Activated CD4-positive, alpha-beta T cell treated with anti-CD3 and anti-CD28 coated beads for 36 hours (primary cell): ENCODE measurements around the gene APBB1IP. TPM values are rescaled to one million over a fixed set of nuclear protein-coding genes. Genes with fewer than 3 reads are reported as not detected.
"Not testable (repeated sequence)": the region's sequence is repeated elsewhere in the genome, so short reads cannot be mapped to it uniquely, and the experiment has no call there.

ENCODE experiments used
- ATAC-seq: fragments of 200-7000 bp; cut with Tn5 transposase; one replicate; pipeline ENCODE4 v1.10.0; 2021; ENCODE audit warnings: mild to moderate bottlenecking, moderate library complexity
- CTCF ChIA-PET: fragments of 350-600 bp; sonication (Branson Sonifier 250); formaldehyde crosslinking; loops from one replicate; lab custom pipeline; 2021; ENCODE audit warnings: antibody characterized with exemption; lab: Charles Lee
- POLR2A ChIA-PET: fragments of 350-600 bp; sonication (Branson Sonifier 250); formaldehyde crosslinking; loops from one replicate; lab custom pipeline; 2021; ENCODE audit warnings: antibody characterized with exemption, inconsistent platforms; lab: Charles Lee
- DNase-seq: peaks from one replicate; pipeline ENCODE4 v3.0.0-alpha.2; 2020
- H3K27ac Mint-ChIP-seq: one replicate; pipeline ENCODE4 v1.8.0; 2021; ENCODE audit warnings: mixed read lengths
- H3K27me3 Mint-ChIP-seq: one replicate; pipeline ENCODE4 v1.8.0; 2021; ENCODE audit warnings: mixed read lengths
- H3K36me3 Mint-ChIP-seq: one replicate; pipeline ENCODE4 v1.8.0; 2021; ENCODE audit warnings: low read depth, mixed read lengths
- H3K4me1 Mint-ChIP-seq: one replicate; pipeline ENCODE4 v1.8.0; 2021; ENCODE audit warnings: mixed read lengths
- H3K4me3 Mint-ChIP-seq: one replicate; pipeline ENCODE4 v1.8.0; 2021; ENCODE audit warnings: mild to moderate bottlenecking, moderate library complexity, mixed read lengths
- H3K9me3 Mint-ChIP-seq: one replicate; pipeline ENCODE4 v1.8.0; 2021; ENCODE audit warnings: low read depth, mixed read lengths
- intact Hi-C, 2 experiments: fragments of 100-400 bp; cut with DNase I in 1 of 2; cut with micrococcal nuclease in 1 of 2; formaldehyde crosslinking; loops; one replicate each; pipeline versions ENCODE4 v1.14.2 to v1.15.1; 2022 to 2024; cut with DNase I, micrococcal nuclease
- total RNA-seq, 2 experiments: library from RNA; stranded (reverse); gene quantifications; one replicate each; pipeline ENCODE4 v1.2.3, GENCODE V29; 2021

Gene APBB1IP
- total RNA-seq, 2 experiments from 2014 or later = 53.3 to 66.4 TPM

GRCh38 chr10:26455567-26456315 lies 17.6 kb downstream of the APBB1IP start:
- intact Hi-C loops = no loop called here
- Mint-ChIP-seq H3K4me1 (peaks cover 77% of the 10 kb centered on the region), H3K27me3 (no peaks in the 10 kb centered on the region), H3K9me3 (peaks cover 3% of the 10 kb centered on the region), H3K4me3 (peak overlapping the region; percentile 15), H3K27ac (peak overlapping the region; percentile 81), H3K36me3 (peaks cover 38% of the 10 kb centered on the region)
- CTCF ChIA-PET = interaction anchor here (0.5 to 1.3 kb wide), 4 partner anchors 15 to 1440 kb away, joined by 3 to 4 read pairs (median 3); partner anchors contain the start of gene ENKUR
- ATAC-seq (peak; percentile 53), DNase-seq (no peak)
- POLR2A ChIA-PET = no interaction called here

- Mint-ChIP-seq H3K36me3 (peaks cover 32% of the 10 kb centered on the region), H3K4me3 (no peak overlapping the region), H3K27ac (peak overlapping the region; percentile 12), H3K9me3 (peaks cover 3% of the 10 kb centered on the region), H3K4me1 (peaks cover 71% of the 10 kb centered on the region), H3K27me3 (no peaks in the 10 kb centered on the region)
- ATAC-seq (no peak), DNase-seq (no peak)
- intact Hi-C loops = no loop called here
- ChIA-PET POLR2A (no interaction called here), CTCF (interaction anchor here (0.7 to 1.0 kb wide), 2 partner anchors 10 to 1528 kb away, joined by 3 to 6 read pairs; no protein-coding TSS in a partner anchor)
Measured at GRCh38 chr10:26457088-26457487, 18.9 kb downstream of the APBB1IP start.

GRCh38 chr10:26460736-26461135 lies 22.6 kb downstream of the APBB1IP start:
- ChIA-PET POLR2A (interaction anchor here (0.8 kb wide), 1 partner anchor 21 kb away, joined by 3 read pairs; no protein-coding TSS in a partner anchor), CTCF (interaction anchor here (0.7 to 1.4 kb wide), 2 partner anchors 29 to 85 kb away, joined by 3 read pairs; no protein-coding TSS in a partner anchor)
- Mint-ChIP-seq H3K4me3 (no peak overlapping the region), H3K36me3 (peaks cover 32% of the 10 kb centered on the region), H3K9me3 (no peaks in the 10 kb centered on the region), H3K4me1 (peaks cover 65% of the 10 kb centered on the region), H3K27me3 (no peaks in the 10 kb centered on the region), H3K27ac (no peak overlapping the region)
- ATAC-seq (no peak), DNase-seq (no peak)
- intact Hi-C loops = no loop called here

- no peaks in the 10 kb centered on the region for H3K9me3 Mint-ChIP-seq
- ATAC-seq = no peak
- H3K4me1 Mint-ChIP-seq = peaks cover 71% of the 10 kb centered on the region
- no peaks in the 10 kb centered on the region for H3K27me3 Mint-ChIP-seq
- peak overlapping the region; percentile 37 for H3K27ac Mint-ChIP-seq
- intact Hi-C loops = no loop called here
- no peak for DNase-seq
- peaks cover 34% of the 10 kb centered on the region for H3K36me3 Mint-ChIP-seq
- no peak overlapping the region for H3K4me3 Mint-ChIP-seq
- CTCF ChIA-PET = no interaction called here
- POLR2A ChIA-PET = no interaction called here
Measured at GRCh38 chr10:26463986-26464385, 25.8 kb downstream of the APBB1IP start.

- Mint-ChIP-seq H3K27me3 (no peaks in the 10 kb centered on the region), H3K27ac (no peak overlapping the region), H3K4me1 (peaks cover 78% of the 10 kb centered on the region), H3K36me3 (peaks cover 37% of the 10 kb centered on the region), H3K9me3 (no peaks in the 10 kb centered on the region), H3K4me3 (no peak overlapping the region)
- ATAC-seq = peak; percentile 31
- ChIA-PET POLR2A (interaction anchor here (0.7 kb wide), 1 partner anchor 53 kb away, joined by 3 read pairs; no protein-coding TSS in a partner anchor), CTCF (no interaction called here)
- intact Hi-C loops = loop anchor here in 1 of 2 experiments (1.0 kb wide), 1 partner anchor 17 kb away; no protein-coding TSS in a partner anchor
- DNase-seq = no peak
Measured at GRCh38 chr10:26464632-26465280, 26.6 kb downstream of the APBB1IP start.

DNA sequence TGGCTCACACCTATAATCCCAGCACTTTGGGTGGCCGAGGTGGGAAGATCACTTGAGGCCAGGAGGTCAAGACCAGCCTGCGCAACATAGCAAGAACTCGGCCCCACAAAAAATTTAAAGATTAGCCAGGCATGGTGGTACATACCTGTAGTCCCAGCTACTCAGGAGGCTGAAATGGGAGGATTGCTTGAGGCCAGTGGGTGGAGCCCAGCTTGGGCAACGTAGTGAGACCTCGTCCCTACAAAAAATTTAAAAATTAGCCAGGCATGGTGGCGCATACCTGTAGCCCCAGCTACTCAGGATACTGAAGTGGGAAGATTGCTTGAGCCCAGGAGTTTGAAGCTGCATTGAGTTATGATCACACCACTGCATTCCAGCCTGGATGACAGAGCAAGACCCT lies 28.4 kb downstream of the APBB1IP start:
- H3K9me3 Mint-ChIP-seq, POLR2A ChIA-PET, DNase-seq, intact Hi-C loops, H3K27ac Mint-ChIP-seq, H3K4me3 Mint-ChIP-seq, H3K27me3 Mint-ChIP-seq, ATAC-seq: not testable (repeated sequence)
- CTCF ChIA-PET = interaction anchor here (1.1 to 1.8 kb wide), 2 partner anchors 9 to 14 kb away, joined by 3 to 6 read pairs; no protein-coding TSS in a partner anchor
- Mint-ChIP-seq H3K36me3 (peaks cover 33% of the 10 kb centered on the region), H3K4me1 (peaks cover 84% of the 10 kb centered on the region)

- H3K27ac Mint-ChIP-seq = peak overlapping the region; percentile 62
- intact Hi-C loops = loop anchor here (1.0 kb wide), 3 partner anchors 8 to 20 kb away; no protein-coding TSS in a partner anchor
- CTCF ChIA-PET = interaction anchor here (0.6 to 1.8 kb wide), 6 partner anchors 10 to 295 kb away, joined by 3 to 6 read pairs (median 4); no protein-coding TSS in a partner anchor
- POLR2A ChIA-PET = interaction anchor here (0.9 to 1.4 kb wide), 2 partner anchors 22 to 25 kb away, joined by 3 to 6 read pairs; no protein-coding TSS in a partner anchor
- H3K27me3 Mint-ChIP-seq = no peaks in the 10 kb centered on the region
- peaks cover 39% of the 10 kb centered on the region for H3K36me3 Mint-ChIP-seq
- DNase-seq = no peak
- no peaks in the 10 kb centered on the region for H3K9me3 Mint-ChIP-seq
- peak; percentile 66 for ATAC-seq
- no peak overlapping the region for H3K4me3 Mint-ChIP-seq
- peaks cover 90% of the 10 kb centered on the region for H3K4me1 Mint-ChIP-seq
Measured at GRCh38 chr10:26467639-26468038, 29.5 kb downstream of the APBB1IP start.

- Mint-ChIP-seq H3K9me3 (no peaks in the 10 kb centered on the region), H3K4me1 (peaks cover 90% of the 10 kb centered on the region), H3K36me3 (peaks cover 34% of the 10 kb centered on the region), H3K27me3 (no peaks in the 10 kb centered on the region), H3K4me3 (no peak overlapping the region), H3K27ac (peak overlapping the region; percentile 25)
- ATAC-seq (no peak), DNase-seq (no peak)
- intact Hi-C loops = no loop called here
- POLR2A ChIA-PET = interaction anchor here (0.9 to 1.4 kb wide), 2 partner anchors 22 to 26 kb away, joined by 3 to 6 read pairs; no protein-coding TSS in a partner anchor
- CTCF ChIA-PET = interaction anchor here (1.0 to 1.8 kb wide), 5 partner anchors 11 to 133 kb away, joined by 3 to 6 read pairs (median 4); no protein-coding TSS in a partner anchor
Measured at GRCh38 chr10:26468291-26468690, 30.1 kb downstream of the APBB1IP start.

- Mint-ChIP-seq H3K36me3 (peaks cover 31% of the 10 kb centered on the region), H3K27ac (peak overlapping the region; percentile 74), H3K4me1 (peaks cover 92% of the 10 kb centered on the region), H3K27me3 (no peaks in the 10 kb centered on the region), H3K4me3 (peak overlapping the region; percentile 41), H3K9me3 (no peaks in the 10 kb centered on the region)
- intact Hi-C loops = no loop called here
- ATAC-seq = peak; percentile 42
- DNase-seq = peak; percentile 47
- ChIA-PET CTCF (no interaction called here), POLR2A (no interaction called here)
Measured at GRCh38 chr10:26468700-26469099, 30.6 kb downstream of the APBB1IP start.

GRCh38 chr10:26472492-26472778 lies 34.3 kb downstream of the APBB1IP start:
- Mint-ChIP-seq H3K27me3 (no peaks in the 10 kb centered on the region), H3K4me1 (peaks cover 90% of the 10 kb centered on the region), H3K9me3 (peaks cover 2% of the 10 kb centered on the region), H3K36me3 (peaks cover 42% of the 10 kb centered on the region), H3K4me3 (no peak overlapping the region), H3K27ac (peak overlapping the region; percentile 7)
- intact Hi-C loops = no loop called here
- no peak for ATAC-seq
- ChIA-PET POLR2A (interaction anchor here (0.8 kb wide), 1 partner anchor 25 kb away, joined by 3 read pairs; no protein-coding TSS in a partner anchor), CTCF (interaction anchor here (1.3 kb wide), 2 partner anchors 25 to 84 kb away, joined by 3 read pairs; no protein-coding TSS in a partner anchor)
- no peak for DNase-seq

DNA sequence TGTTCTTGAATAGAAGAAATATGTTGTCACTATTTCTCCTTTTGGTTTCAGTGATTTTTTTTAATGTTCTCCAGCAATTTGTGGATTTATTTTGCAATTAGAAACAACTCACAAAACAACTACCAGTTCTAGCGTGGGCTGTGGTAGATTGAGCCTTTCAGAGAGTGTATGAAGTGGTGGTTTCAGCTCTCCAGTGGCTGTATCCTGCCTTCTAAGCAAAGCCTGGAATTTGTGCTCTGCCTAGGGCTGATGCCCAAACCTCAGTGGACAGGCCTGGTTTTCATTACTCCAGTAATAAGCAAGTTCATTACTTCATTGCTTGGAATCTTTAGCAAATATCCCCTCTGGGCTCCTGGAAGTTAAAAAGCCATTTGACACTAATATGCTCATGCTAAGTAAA lies 35.9 kb downstream of the APBB1IP start:
- no peak overlapping the region for H3K4me3 Mint-ChIP-seq
- no peaks in the 10 kb centered on the region for H3K27me3 Mint-ChIP-seq
- H3K9me3 Mint-ChIP-seq = peaks cover 2% of the 10 kb centered on the region
- CTCF ChIA-PET = no interaction called here
- H3K36me3 Mint-ChIP-seq = peaks cover 43% of the 10 kb centered on the region
- H3K4me1 Mint-ChIP-seq = peaks cover 87% of the 10 kb centered on the region
- DNase-seq (no peak), ATAC-seq (no peak)
- intact Hi-C loops = no loop called here
- POLR2A ChIA-PET = no interaction called here
- peak overlapping the region; percentile 92 for H3K27ac Mint-ChIP-seq
